Activated CD4-positive, alpha-beta T cell treated with anti-CD3 and anti-CD28 coated beads for 36 hours (primary cell): ENCODE data around the gene S100A13. TPM values are rescaled to one million over a fixed set of nuclear protein-coding genes. Genes with fewer than 3 reads are reported as not detected.

Experiments
- ATAC-seq: fragments of 200-7000 bp; cut with Tn5 transposase; one replicate; pipeline ENCODE4 v1.10.0; 2021; ENCODE audit warnings: mild to moderate bottlenecking, moderate library complexity
- CTCF ChIA-PET: fragments of 350-600 bp; sonication (Branson Sonifier 250); formaldehyde crosslinking; loops from one replicate; lab custom pipeline; 2021; ENCODE audit warnings: antibody characterized with exemption; lab: Charles Lee
- POLR2A ChIA-PET: fragments of 350-600 bp; sonication (Branson Sonifier 250); formaldehyde crosslinking; loops from one replicate; lab custom pipeline; 2021; ENCODE audit warnings: antibody characterized with exemption, inconsistent platforms; lab: Charles Lee
- DNase-seq: peaks from one replicate; pipeline ENCODE4 v3.0.0-alpha.2; 2020
- H3K27ac Mint-ChIP-seq: one replicate; pipeline ENCODE4 v1.8.0; 2021; ENCODE audit warnings: mixed read lengths
- H3K27me3 Mint-ChIP-seq: one replicate; pipeline ENCODE4 v1.8.0; 2021; ENCODE audit warnings: mixed read lengths
- H3K36me3 Mint-ChIP-seq: one replicate; pipeline ENCODE4 v1.8.0; 2021; ENCODE audit warnings: low read depth, mixed read lengths
- H3K4me1 Mint-ChIP-seq: one replicate; pipeline ENCODE4 v1.8.0; 2021; ENCODE audit warnings: mixed read lengths
- H3K4me3 Mint-ChIP-seq: one replicate; pipeline ENCODE4 v1.8.0; 2021; ENCODE audit warnings: mild to moderate bottlenecking, moderate library complexity, mixed read lengths
- H3K9me3 Mint-ChIP-seq: one replicate; pipeline ENCODE4 v1.8.0; 2021; ENCODE audit warnings: low read depth, mixed read lengths
- intact Hi-C, 2 experiments: fragments of 100-400 bp; cut with DNase I in 1 of 2; cut with micrococcal nuclease in 1 of 2; formaldehyde crosslinking; loops; one replicate each; pipeline versions ENCODE4 v1.14.2 to v1.15.1; 2022 to 2024; cut with DNase I, micrococcal nuclease
- total RNA-seq, 2 experiments: library from RNA; stranded (reverse); gene quantifications; one replicate each; pipeline ENCODE4 v1.2.3, GENCODE V29; 2021

Gene S100A13
- total RNA-seq, 2 experiments from 2014 or later: 5.4 TPM

DNA sequence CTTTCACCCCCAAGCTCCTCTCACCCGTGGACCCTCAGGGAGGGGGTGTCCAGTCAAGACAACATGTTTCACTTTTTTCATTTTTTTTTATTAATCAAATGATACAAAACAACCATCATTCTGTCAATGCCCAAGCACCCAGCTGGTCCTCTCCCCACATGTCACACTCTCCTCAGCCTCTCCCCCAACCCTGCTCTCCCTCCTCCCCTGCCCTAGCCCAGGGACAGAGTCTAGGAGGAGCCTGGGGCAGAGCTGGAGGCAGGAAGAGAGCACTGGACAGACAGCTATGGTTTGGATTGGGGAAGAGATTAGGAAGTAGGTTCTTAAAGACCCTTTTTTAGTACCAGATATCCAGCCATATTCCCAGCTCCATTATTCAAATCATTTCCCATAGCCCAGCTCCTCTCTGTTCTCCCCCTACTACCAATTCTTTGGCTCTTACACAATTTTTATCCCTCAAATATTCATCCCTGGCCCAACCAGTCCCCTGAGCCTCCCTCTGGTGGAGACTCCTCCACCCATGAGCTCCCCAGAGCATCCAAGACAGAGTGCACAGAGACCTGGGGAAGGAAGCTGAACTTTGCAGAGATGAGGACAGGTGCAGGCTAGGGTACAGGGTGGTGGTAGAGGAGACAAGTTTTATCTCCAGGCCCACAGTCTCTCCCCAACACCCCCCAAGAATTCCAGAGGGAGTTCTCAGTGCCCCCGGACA, 13.0 kb downstream of the S100A13 start:
- no peaks in the 10 kb centered on the region for H3K27me3 Mint-ChIP-seq
- ChIA-PET CTCF (interaction anchor here (0.6 to 6.5 kb wide), 9 partner anchors 9 to 259 kb away, joined by 3 to 60 read pairs (median 4); partner anchors contain the start of genes S100A1 and S100A13), POLR2A (interaction anchor here (0.7 to 0.8 kb wide), 2 partner anchors 27 to 37 kb away, joined by 3 to 7 read pairs; no protein-coding TSS in a partner anchor)
- no peaks in the 10 kb centered on the region for H3K36me3 Mint-ChIP-seq
- DNase-seq: no peak
- no peak for ATAC-seq
- H3K27ac Mint-ChIP-seq: no peak overlapping the region
- H3K4me3 Mint-ChIP-seq: no peak overlapping the region
- H3K4me1 Mint-ChIP-seq: peaks cover 20% of the 10 kb centered on the region
- no peaks in the 10 kb centered on the region for H3K9me3 Mint-ChIP-seq
- intact Hi-C loops: no loop called here

DNA sequence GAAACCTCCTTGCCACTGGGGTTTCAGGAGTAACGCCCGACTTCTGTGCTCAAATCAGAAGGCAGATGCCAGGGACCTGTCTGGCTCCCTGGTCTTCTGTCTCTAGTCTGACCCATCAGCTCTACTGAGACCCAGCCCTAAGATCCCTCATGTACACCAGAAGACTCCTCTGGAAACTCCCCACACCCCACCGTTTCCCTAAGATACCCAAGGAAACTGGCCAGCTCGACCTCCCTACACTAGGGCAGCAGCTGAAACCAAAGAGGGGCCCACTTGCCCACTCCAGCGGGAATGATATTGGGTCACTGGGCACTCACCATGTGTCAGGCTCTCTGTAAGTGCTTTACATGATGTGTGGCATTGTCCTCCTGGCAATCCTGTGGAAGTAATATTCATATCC, 13.9 kb downstream of the S100A13 start:
- ChIA-PET POLR2A (no interaction called here), CTCF (interaction anchor here (1.7 kb wide), 1 partner anchor 10 kb away, joined by 4 read pairs; no protein-coding TSS in a partner anchor)
- H3K27me3 Mint-ChIP-seq: no peaks in the 10 kb centered on the region
- peaks cover 20% of the 10 kb centered on the region for H3K4me1 Mint-ChIP-seq
- H3K4me3 Mint-ChIP-seq: no peak overlapping the region
- no peak for ATAC-seq
- H3K9me3 Mint-ChIP-seq: no peaks in the 10 kb centered on the region
- intact Hi-C loops: no loop called here
- no peak for DNase-seq
- H3K36me3 Mint-ChIP-seq: no peaks in the 10 kb centered on the region
- H3K27ac Mint-ChIP-seq: no peak overlapping the region

GRCh38 chr1:153612755-153613331, 14.5 kb downstream of the S100A13 start, which contains the start of gene S100A16:
TSS of gene S100A16 (minus strand) at chr1:153613137. CDS start at chr1:153608151, 4,986 bp downstream.
- no peak within 1 kb of the TSS for H3K27ac Mint-ChIP-seq
- intact Hi-C loops: no loop called here
- CTCF ChIA-PET: interaction anchor here (0.8 to 1.0 kb wide), 3 partner anchors 22 to 102 kb away, joined by 3 to 5 read pairs (median 3); no protein-coding TSS in a partner anchor

DNA sequence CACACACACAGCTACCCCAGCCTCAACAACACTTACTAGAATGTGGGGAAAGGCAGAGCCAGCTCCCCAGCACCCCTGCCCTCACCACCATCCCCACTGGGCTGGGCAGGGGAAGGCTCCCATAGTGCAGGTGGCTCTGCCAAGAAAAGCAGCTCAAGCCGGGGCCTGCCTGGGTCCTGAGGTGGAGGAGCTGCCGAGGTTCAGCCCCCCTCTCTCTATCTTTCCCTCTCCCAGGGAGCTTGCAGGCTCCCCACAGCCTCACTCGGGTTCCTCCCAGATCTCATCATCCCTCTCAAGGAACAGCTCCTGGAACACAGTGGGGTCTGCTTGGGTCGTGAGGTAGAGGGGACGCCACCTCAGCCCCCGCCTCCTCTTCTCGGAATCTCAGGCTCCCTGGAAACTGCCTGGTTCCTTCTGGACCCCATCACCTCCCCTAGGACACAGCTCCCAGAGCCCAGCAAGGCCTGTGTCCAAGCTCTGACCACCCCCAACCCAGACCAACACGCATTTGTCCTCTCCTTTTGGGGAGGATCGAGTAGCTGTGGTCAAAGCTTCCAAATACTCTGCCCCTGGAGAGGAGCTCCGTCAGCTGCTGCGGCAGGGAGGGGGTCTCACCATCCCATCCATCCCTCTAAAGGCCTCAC, 15.1 kb downstream of the S100A13 start:
- H3K36me3 Mint-ChIP-seq: no peaks in the 10 kb centered on the region
- H3K9me3 Mint-ChIP-seq: no peaks in the 10 kb centered on the region
- CTCF ChIA-PET: interaction anchor here (0.6 to 1.0 kb wide), 4 partner anchors 10 to 102 kb away, joined by 3 to 5 read pairs (median 4); no protein-coding TSS in a partner anchor
- DNase-seq (no peak), ATAC-seq (no peak)
- H3K27me3 Mint-ChIP-seq: no peaks in the 10 kb centered on the region
- peaks cover 13% of the 10 kb centered on the region for H3K4me1 Mint-ChIP-seq
- POLR2A ChIA-PET: interaction anchor here (0.6 kb wide), 1 partner anchor 102 kb away, joined by 3 read pairs; no protein-coding TSS in a partner anchor
- intact Hi-C loops: no loop called here
- no peak overlapping the region for H3K27ac Mint-ChIP-seq
- H3K4me3 Mint-ChIP-seq: no peak overlapping the region

More at GRCh38 chr1:153612755-153613331, 14.5 kb downstream of the S100A13 start, which contains the start of gene S100A16:
- DNase-seq (no peak), ATAC-seq (no peak)
- Mint-ChIP-seq H3K27me3 (no peaks in the 10 kb centered on the region), H3K36me3 (no peaks in the 10 kb centered on the region), H3K4me1 (peaks cover 19% of the 10 kb centered on the region), H3K4me3 (no peak within 1 kb of the TSS), H3K9me3 (no peaks in the 10 kb centered on the region)
- POLR2A ChIA-PET: interaction anchor here (0.6 kb wide), 1 partner anchor 102 kb away, joined by 3 read pairs; no protein-coding TSS in a partner anchor

DNA sequence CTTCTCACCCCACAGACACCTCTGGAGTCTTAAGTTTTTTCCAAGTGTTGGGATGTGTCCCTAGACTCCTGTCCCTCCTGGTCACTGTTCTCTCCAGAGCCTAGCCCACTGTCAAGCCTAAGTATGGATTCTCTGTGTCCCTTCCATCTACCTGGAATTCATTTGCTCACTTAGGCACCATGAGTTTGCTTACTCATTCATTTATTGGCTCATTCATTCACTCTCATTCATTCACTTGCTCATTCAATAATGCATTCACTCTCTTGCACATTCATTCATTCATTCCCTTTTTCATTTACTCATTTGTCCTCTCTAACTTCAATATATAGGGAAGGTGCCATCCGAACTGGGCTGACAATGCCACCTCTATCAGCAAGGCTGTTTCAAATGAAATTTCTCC, 15.9 kb downstream of the S100A13 start:
- Mint-ChIP-seq H3K36me3 (no peaks in the 10 kb centered on the region), H3K27ac (no peak overlapping the region), H3K9me3 (no peaks in the 10 kb centered on the region), H3K4me1 (peaks cover 4% of the 10 kb centered on the region), H3K4me3 (no peak overlapping the region), H3K27me3 (no peaks in the 10 kb centered on the region)
- ChIA-PET POLR2A (no interaction called here), CTCF (interaction anchor here (0.6 to 1.1 kb wide), 2 partner anchors 11 to 101 kb away, joined by 3 to 4 read pairs; no protein-coding TSS in a partner anchor)
- DNase-seq (no peak), ATAC-seq (no peak)
- intact Hi-C loops: no loop called here

GRCh38 chr1:153610811-153611301, 16.4 kb downstream of the S100A13 start:
- POLR2A ChIA-PET: no interaction called here
- intact Hi-C loops: no loop called here
- Mint-ChIP-seq H3K27ac (no peak overlapping the region), H3K4me3 (no peak overlapping the region), H3K27me3 (no peaks in the 10 kb centered on the region), H3K4me1 (no peaks in the 10 kb centered on the region), H3K9me3 (no peaks in the 10 kb centered on the region), H3K36me3 (no peaks in the 10 kb centered on the region)
- ATAC-seq: no peak
- DNase-seq: no peak
- CTCF ChIA-PET: interaction anchor here (1.1 kb wide), 1 partner anchor 101 kb away, joined by 3 read pairs; no protein-coding TSS in a partner anchor

- Mint-ChIP-seq H3K9me3 (no peaks in the 10 kb centered on the region), H3K4me1 (no peaks in the 10 kb centered on the region), H3K27ac (no peak overlapping the region), H3K27me3 (no peaks in the 10 kb centered on the region), H3K36me3 (no peaks in the 10 kb centered on the region), H3K4me3 (no peak overlapping the region)
- ATAC-seq: no peak
- intact Hi-C loops: no loop called here
- ChIA-PET CTCF (interaction anchor here (1.1 kb wide), 1 partner anchor 100 kb away, joined by 3 read pairs; no protein-coding TSS in a partner anchor), POLR2A (no interaction called here)
- no peak for DNase-seq
Measured at GRCh38 chr1:153610334-153610733, 17.0 kb downstream of the S100A13 start.

DNA sequence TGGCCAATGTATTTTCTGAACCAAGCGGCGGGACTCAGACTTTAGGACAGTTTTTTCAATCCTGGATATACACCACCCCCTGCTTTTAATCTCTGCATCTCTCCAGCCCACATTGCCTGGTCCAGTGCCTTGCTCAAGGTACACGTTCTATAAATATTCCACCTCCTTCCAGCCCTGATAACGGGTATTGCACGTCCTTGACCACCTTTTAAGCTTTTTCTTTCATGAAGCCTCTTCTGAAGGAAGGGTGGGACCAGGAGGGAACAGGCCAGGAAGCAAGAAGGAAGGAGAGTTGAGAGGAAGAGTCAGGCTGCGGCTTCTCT, 17.8 kb downstream of the S100A13 start:
- Mint-ChIP-seq H3K9me3 (no peaks in the 10 kb centered on the region), H3K27ac (no peak overlapping the region), H3K36me3 (no peaks in the 10 kb centered on the region), H3K27me3 (no peaks in the 10 kb centered on the region), H3K4me1 (no peaks in the 10 kb centered on the region), H3K4me3 (no peak overlapping the region)
- DNase-seq (no peak), ATAC-seq (no peak)
- ChIA-PET POLR2A (no interaction called here), CTCF (no interaction called here)
- intact Hi-C loops: loop anchor here in 1 of 2 experiments (10.0 kb wide), 1 partner anchor 255 kb away; the partner anchor contains the start of gene S100A9

- DNase-seq: no peak
- Mint-ChIP-seq H3K27ac (no peak overlapping the region), H3K27me3 (no peaks in the 10 kb centered on the region), H3K9me3 (no peaks in the 10 kb centered on the region), H3K4me1 (no peaks in the 10 kb centered on the region), H3K4me3 (no peak overlapping the region), H3K36me3 (no peaks in the 10 kb centered on the region)
- intact Hi-C loops: loop anchor here in 1 of 2 experiments (10.0 kb wide), 1 partner anchor 254 kb away; the partner anchor contains the start of gene S100A9
- no peak for ATAC-seq
- POLR2A ChIA-PET: no interaction called here
- CTCF ChIA-PET: interaction anchor here (2.3 to 2.6 kb wide), 2 partner anchors 8 to 98 kb away, joined by 9 to 11 read pairs; no protein-coding TSS in a partner anchor
Measured at GRCh38 chr1:153608742-153609584, 18.3 kb downstream of the S100A13 start.

DNA sequence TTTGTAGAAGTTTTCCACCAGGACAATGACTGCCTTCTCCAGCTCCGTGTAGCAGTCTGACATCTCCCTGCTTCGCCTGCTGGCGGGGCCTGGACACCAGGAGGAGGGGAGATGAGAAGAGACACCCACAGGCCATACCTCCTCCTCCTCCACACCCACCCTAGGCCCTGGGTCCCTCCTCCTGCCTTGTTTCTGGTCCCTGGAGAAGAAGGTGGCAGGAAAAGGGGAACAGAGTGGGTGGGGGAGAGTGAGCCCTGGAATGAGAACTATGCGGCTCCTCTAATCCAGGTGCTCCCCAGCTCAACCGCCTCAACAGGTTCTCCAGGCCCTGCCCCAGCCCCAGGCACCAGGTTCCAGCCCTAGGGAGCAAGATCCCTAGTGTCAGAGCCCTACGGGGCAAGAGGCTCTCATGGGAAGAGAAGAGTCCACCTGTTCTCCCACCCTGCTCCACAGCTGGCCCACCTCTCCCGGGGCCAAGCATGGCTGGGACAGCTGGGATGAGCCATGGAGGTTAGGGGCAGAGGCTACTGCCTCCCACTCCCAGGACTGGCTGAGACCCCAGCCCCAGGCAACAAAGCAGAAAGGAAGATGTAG, 19.1 kb downstream of the S100A13 start:
- Mint-ChIP-seq H3K27me3 (no peaks in the 10 kb centered on the region), H3K4me1 (no peaks in the 10 kb centered on the region), H3K36me3 (no peaks in the 10 kb centered on the region), H3K27ac (no peak overlapping the region), H3K9me3 (no peaks in the 10 kb centered on the region), H3K4me3 (no peak overlapping the region)
- ATAC-seq (no peak), DNase-seq (no peak)
- intact Hi-C loops: loop anchor here in 1 of 2 experiments (10.0 kb wide), 1 partner anchor 253 kb away; the partner anchor contains the start of gene S100A9
- ChIA-PET POLR2A (no interaction called here), CTCF (interaction anchor here (0.8 to 2.6 kb wide), 4 partner anchors 9 to 97 kb away, joined by 3 to 11 read pairs (median 7); no protein-coding TSS in a partner anchor)
